ENCODE results near the gene ZNF660. TPM values are rescaled to one million over a fixed set of nuclear protein-coding genes. Genes with fewer than 3 reads are reported as not detected.
A peak's percentile ranks its signal among the peaks of the same experiment; 100 is the strongest.

ZNF660 gene
- 1 to 10 TPM in 1 of 2 donors, under 1 TPM in 1; 0.59 to 2.7 TPM for total RNA-seq
- polyA plus RNA-seq = under 1 TPM; 0.08 to 0.24 TPM

- 2% methylated on average over 41 of the region's 41 CpGs for WGBS
- Histone ChIP-seq H3K9me3 (ENCODE audit: control insufficient read depth in 4 of 4, low read length in 3 of 4) (peaks cover 6 to 17% (median 14%) of the 10 kb centered on the region in 4 donors), H3K27me3 (ENCODE audit: control insufficient read depth in 4 of 4, insufficient read depth in 4 of 4, low read length in 3 of 4) (peaks cover 0 to 3% (median 0%) of the 10 kb centered on the region in 4 donors), H3K4me1 (ENCODE audit: control insufficient read depth in 4 of 4, insufficient read depth in 4 of 4, low read length in 3 of 4) (peaks cover 0 to 2% (median 1%) of the 10 kb centered on the region in 4 donors), H3K9ac (ENCODE audit: low read depth in 1 of 2, low read length in 2 of 2) (peak within 1 kb of the TSS in 1 of 2 donors; percentile 53), H3K4me3 (ENCODE audit: low read depth in 1 of 3, low read length in 3 of 3) (peak within 1 kb of the TSS; percentile 44 to 50 (median 47)), H3K27ac (ENCODE audit: low read depth in 1 of 2, low read length in 2 of 2) (peak within 1 kb of the TSS; percentile 31 to 54), H3K36me3 (ENCODE audit: control insufficient read depth in 4 of 4, insufficient read depth in 3 of 4, low read depth in 1 of 4, low read length in 3 of 4) (peaks cover 0 to 4% (median 0%) of the 10 kb centered on the region in 4 donors)
- TF ChIP-seq HNF4G (IDR thresholded peaks at IDR 0.05) (no peak), SP1 (IDR thresholded peaks at IDR 0.05) (no peak), JUND (IDR thresholded peaks at IDR 0.05) (no peak), NR2F2 (IDR thresholded peaks at IDR 0.05) (no peak), HNF4A (conservative IDR thresholded peaks at IDR 0.05) (no peak), EGR1 (IDR thresholded peaks at IDR 0.05; ENCODE audit: low read depth in 2 of 2) (no peak), TAF1 (conservative IDR thresholded peaks at IDR 0.05) (no peak)
- TF ChIP-seq, protein P1, sequence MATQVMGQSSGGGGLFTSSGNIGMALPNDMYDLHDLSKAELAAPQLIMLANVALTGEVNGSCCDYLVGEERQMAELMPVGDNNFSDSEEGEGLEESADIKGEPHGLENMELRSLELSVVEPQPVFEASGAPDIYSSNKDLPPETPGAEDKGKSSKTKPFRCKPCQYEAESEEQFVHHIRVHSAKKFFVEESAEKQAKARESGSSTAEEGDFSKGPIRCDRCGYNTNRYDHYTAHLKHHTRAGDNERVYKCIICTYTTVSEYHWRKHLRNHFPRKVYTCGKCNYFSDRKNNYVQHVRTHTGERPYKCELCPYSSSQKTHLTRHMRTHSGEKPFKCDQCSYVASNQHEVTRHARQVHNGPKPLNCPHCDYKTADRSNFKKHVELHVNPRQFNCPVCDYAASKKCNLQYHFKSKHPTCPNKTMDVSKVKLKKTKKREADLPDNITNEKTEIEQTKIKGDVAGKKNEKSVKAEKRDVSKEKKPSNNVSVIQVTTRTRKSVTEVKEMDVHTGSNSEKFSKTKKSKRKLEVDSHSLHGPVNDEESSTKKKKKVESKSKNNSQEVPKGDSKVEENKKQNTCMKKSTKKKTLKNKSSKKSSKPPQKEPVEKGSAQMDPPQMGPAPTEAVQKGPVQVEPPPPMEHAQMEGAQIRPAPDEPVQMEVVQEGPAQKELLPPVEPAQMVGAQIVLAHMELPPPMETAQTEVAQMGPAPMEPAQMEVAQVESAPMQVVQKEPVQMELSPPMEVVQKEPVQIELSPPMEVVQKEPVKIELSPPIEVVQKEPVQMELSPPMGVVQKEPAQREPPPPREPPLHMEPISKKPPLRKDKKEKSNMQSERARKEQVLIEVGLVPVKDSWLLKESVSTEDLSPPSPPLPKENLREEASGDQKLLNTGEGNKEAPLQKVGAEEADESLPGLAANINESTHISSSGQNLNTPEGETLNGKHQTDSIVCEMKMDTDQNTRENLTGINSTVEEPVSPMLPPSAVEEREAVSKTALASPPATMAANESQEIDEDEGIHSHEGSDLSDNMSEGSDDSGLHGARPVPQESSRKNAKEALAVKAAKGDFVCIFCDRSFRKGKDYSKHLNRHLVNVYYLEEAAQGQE (IDR thresholded peaks at IDR 0.05) = no peak
- DNase-seq (ENCODE audit: low spot score) = peak; percentile 58
Measured at GRCh38 chr3:44584646-44585501, at the start of gene ZNF660. Gene ZNF660 (plus strand): TSS chr3:44584964. CDS start chr3:44594194, 9,230 bp downstream.

GRCh38 chr3:44535364-44535763, 49.4 kb upstream of the ZNF660 start:
- Histone ChIP-seq H3K27ac (ENCODE audit: low read depth in 1 of 2, low read length in 2 of 2) (no peak overlapping the region), H3K36me3 (ENCODE audit: control insufficient read depth in 4 of 4, insufficient read depth in 3 of 4, low read depth in 1 of 4, low read length in 3 of 4) (no peaks in the 10 kb centered on the region), H3K9me3 (ENCODE audit: control insufficient read depth in 4 of 4, low read length in 3 of 4) (peaks cover 0 to 3% (median 0%) of the 10 kb centered on the region in 4 donors), H3K4me1 (ENCODE audit: control insufficient read depth in 4 of 4, insufficient read depth in 4 of 4, low read length in 3 of 4) (no peaks in the 10 kb centered on the region), H3K4me3 (ENCODE audit: low read depth in 1 of 3, low read length in 3 of 3) (no peak overlapping the region), H3K9ac (ENCODE audit: low read depth in 1 of 2, low read length in 2 of 2) (no peak overlapping the region), H3K27me3 (ENCODE audit: control insufficient read depth in 4 of 4, insufficient read depth in 4 of 4, low read length in 3 of 4) (peaks cover 0 to 8% (median under 1%) of the 10 kb centered on the region in 4 donors)
- TF ChIP-seq GABPA (IDR thresholded peaks at IDR 0.05 in 1 of 2, conservative IDR thresholded peaks at IDR 0.05 in 1 of 2) = no peak
- no peak for TF ChIP-seq NR2F2 (IDR thresholded peaks at IDR 0.05)
- TF ChIP-seq YY1 (IDR thresholded peaks at IDR 0.05) = no peak
- TF ChIP-seq SP1 (IDR thresholded peaks at IDR 0.05) = no peak
- no peak for TF ChIP-seq TAF1 (conservative IDR thresholded peaks at IDR 0.05)
- no peak for TF ChIP-seq RXRA (IDR thresholded peaks at IDR 0.05)
- no peak for TF ChIP-seq JUND (IDR thresholded peaks at IDR 0.05)
- TF ChIP-seq HNF4G (IDR thresholded peaks at IDR 0.05) = no peak
- no peak for TF ChIP-seq RAD21 (IDR thresholded peaks at IDR 0.05)
- TF ChIP-seq, protein P2, sequence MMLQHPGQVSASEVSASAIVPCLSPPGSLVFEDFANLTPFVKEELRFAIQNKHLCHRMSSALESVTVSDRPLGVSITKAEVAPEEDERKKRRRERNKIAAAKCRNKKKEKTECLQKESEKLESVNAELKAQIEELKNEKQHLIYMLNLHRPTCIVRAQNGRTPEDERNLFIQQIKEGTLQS (IDR thresholded peaks at IDR 0.05) = no peak
- TF ChIP-seq, protein P1 (IDR thresholded peaks at IDR 0.05) = no peak
- TF ChIP-seq EGR1 (IDR thresholded peaks at IDR 0.05; ENCODE audit: low read depth in 2 of 2) = no peak
- TF ChIP-seq HNF4A (conservative IDR thresholded peaks at IDR 0.05) = no peak
- TF ChIP-seq, protein P3, sequence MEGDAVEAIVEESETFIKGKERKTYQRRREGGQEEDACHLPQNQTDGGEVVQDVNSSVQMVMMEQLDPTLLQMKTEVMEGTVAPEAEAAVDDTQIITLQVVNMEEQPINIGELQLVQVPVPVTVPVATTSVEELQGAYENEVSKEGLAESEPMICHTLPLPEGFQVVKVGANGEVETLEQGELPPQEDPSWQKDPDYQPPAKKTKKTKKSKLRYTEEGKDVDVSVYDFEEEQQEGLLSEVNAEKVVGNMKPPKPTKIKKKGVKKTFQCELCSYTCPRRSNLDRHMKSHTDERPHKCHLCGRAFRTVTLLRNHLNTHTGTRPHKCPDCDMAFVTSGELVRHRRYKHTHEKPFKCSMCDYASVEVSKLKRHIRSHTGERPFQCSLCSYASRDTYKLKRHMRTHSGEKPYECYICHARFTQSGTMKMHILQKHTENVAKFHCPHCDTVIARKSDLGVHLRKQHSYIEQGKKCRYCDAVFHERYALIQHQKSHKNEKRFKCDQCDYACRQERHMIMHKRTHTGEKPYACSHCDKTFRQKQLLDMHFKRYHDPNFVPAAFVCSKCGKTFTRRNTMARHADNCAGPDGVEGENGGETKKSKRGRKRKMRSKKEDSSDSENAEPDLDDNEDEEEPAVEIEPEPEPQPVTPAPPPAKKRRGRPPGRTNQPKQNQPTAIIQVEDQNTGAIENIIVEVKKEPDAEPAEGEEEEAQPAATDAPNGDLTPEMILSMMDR (IDR thresholded peaks at IDR 0.05; ENCODE audit: low read depth, low read length, missing input control) = no peak
- TF ChIP-seq, protein P4, sequence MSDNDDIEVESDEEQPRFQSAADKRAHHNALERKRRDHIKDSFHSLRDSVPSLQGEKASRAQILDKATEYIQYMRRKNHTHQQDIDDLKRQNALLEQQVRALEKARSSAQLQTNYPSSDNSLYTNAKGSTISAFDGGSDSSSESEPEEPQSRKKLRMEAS (IDR thresholded peaks at IDR 0.05) = no peak
- no peak for TF ChIP-seq ZBTB33 (IDR thresholded peaks at IDR 0.05)
- no peak for TF ChIP-seq FOXA1 (IDR thresholded peaks at IDR 0.05)
- 22% methylated on average over 1 of the region's 1 CpG for WGBS
- DNase-seq (ENCODE audit: low spot score) = no peak
